ENCODE results near the gene IMPG2. TPM values are rescaled to one million over a fixed set of nuclear protein-coding genes. Genes with fewer than 3 reads are reported as not detected.

Gene IMPG2
- total RNA-seq, 1 donor from 2014 or later = 0.50 TPM

GRCh38 chr3:101217472-101218245 lies 102.7 kb downstream of the IMPG2 start:
- peaks cover 7% of the 10 kb centered on the region for H3K9me3 Mint-ChIP-seq (ENCODE audit: low read depth)
- no peak for DNase-seq (ENCODE audit: low spot score)
- no peaks in the 10 kb centered on the region for H3K4me1 Mint-ChIP-seq (ENCODE audit: low read depth)
- no peak overlapping the region for H3K4me3 Mint-ChIP-seq (ENCODE audit: unreplicated experiment)
- no peaks in the 10 kb centered on the region for H3K27me3 Mint-ChIP-seq (ENCODE audit: low read depth)
- H3K27ac Mint-ChIP-seq (ENCODE audit: unreplicated experiment) = no peak overlapping the region
- H3K36me3 Mint-ChIP-seq (ENCODE audit: low read depth) = peaks cover 6% of the 10 kb centered on the region
- TF ChIP-seq CTCF (IDR thresholded peaks at IDR 0.05) = no peak

GRCh38 chr3:101216710-101217465 lies 103.5 kb downstream of the IMPG2 start:
- H3K27me3 Mint-ChIP-seq (ENCODE audit: low read depth) = no peaks in the 10 kb centered on the region
- H3K4me3 Mint-ChIP-seq (ENCODE audit: unreplicated experiment) = no peak overlapping the region
- H3K4me1 Mint-ChIP-seq (ENCODE audit: low read depth) = no peaks in the 10 kb centered on the region
- no peak for TF ChIP-seq CTCF (IDR thresholded peaks at IDR 0.05)
- H3K9me3 Mint-ChIP-seq (ENCODE audit: low read depth) = peaks cover 7% of the 10 kb centered on the region
- DNase-seq (ENCODE audit: low spot score) = no peak
- no peak overlapping the region for H3K27ac Mint-ChIP-seq (ENCODE audit: unreplicated experiment)
- H3K36me3 Mint-ChIP-seq (ENCODE audit: low read depth) = peaks cover 6% of the 10 kb centered on the region

- DNase-seq (ENCODE audit: low spot score) = no peak
- Mint-ChIP-seq H3K4me3 (ENCODE audit: unreplicated experiment) (no peak overlapping the region), H3K27ac (ENCODE audit: unreplicated experiment) (no peak overlapping the region), H3K4me1 (ENCODE audit: low read depth) (no peaks in the 10 kb centered on the region), H3K27me3 (ENCODE audit: low read depth) (peaks cover 2% of the 10 kb centered on the region), H3K36me3 (ENCODE audit: low read depth) (peaks cover 9% of the 10 kb centered on the region), H3K9me3 (ENCODE audit: low read depth) (peaks cover 7% of the 10 kb centered on the region)
- TF ChIP-seq CTCF (IDR thresholded peaks at IDR 0.05) = no peak
These were observed 107.6 kb downstream of the IMPG2 start for GRCh38 chr3:101212730-101213129.

GRCh38 chr3:101204246-101204645 lies 116.1 kb downstream of the IMPG2 start:
- peaks cover 3% of the 10 kb centered on the region for H3K36me3 Mint-ChIP-seq (ENCODE audit: low read depth)
- peaks cover 17% of the 10 kb centered on the region for H3K4me1 Mint-ChIP-seq (ENCODE audit: low read depth)
- DNase-seq (ENCODE audit: low spot score) = no peak
- H3K27ac Mint-ChIP-seq (ENCODE audit: unreplicated experiment) = no peak overlapping the region
- no peak for TF ChIP-seq CTCF (IDR thresholded peaks at IDR 0.05)
- no peaks in the 10 kb centered on the region for H3K9me3 Mint-ChIP-seq (ENCODE audit: low read depth)
- H3K4me3 Mint-ChIP-seq (ENCODE audit: unreplicated experiment) = no peak overlapping the region
- H3K27me3 Mint-ChIP-seq (ENCODE audit: low read depth) = peaks cover 2% of the 10 kb centered on the region

GRCh38 chr3:101203411-101203810 lies 117.0 kb downstream of the IMPG2 start:
- no peaks in the 10 kb centered on the region for H3K9me3 Mint-ChIP-seq (ENCODE audit: low read depth)
- TF ChIP-seq CTCF (IDR thresholded peaks at IDR 0.05) = no peak
- no peak overlapping the region for H3K4me3 Mint-ChIP-seq (ENCODE audit: unreplicated experiment)
- H3K4me1 Mint-ChIP-seq (ENCODE audit: low read depth) = peaks cover 17% of the 10 kb centered on the region
- DNase-seq (ENCODE audit: low spot score) = no peak
- H3K27me3 Mint-ChIP-seq (ENCODE audit: low read depth) = peaks cover 2% of the 10 kb centered on the region
- H3K27ac Mint-ChIP-seq (ENCODE audit: unreplicated experiment) = peak overlapping the region; percentile 46
- H3K36me3 Mint-ChIP-seq (ENCODE audit: low read depth) = no peaks in the 10 kb centered on the region

Data from chondrocyte (in vitro differentiated cells).